Body of pancreas (tissue), 4 donors: Measurements from ENCODE around the gene MCAM. TPM values are rescaled to one million over a fixed set of nuclear protein-coding genes. Genes with fewer than 3 reads are reported as not detected.

Experiments
- ATAC-seq: fragments of 150-250 bp; one replicate; pipeline ENCODE4 v1.9.1; 2016
- DNase-seq, 4 donors: peaks; one replicate each; pipeline ENCODE4 v3.0.0-alpha.2; 2019
- H3K27ac ChIP-seq, 4 donors: fragments of 200-600 bp; sonication (generic); 1 replicate in 3 of 4; 2 replicates in 1 of 4; pipeline versions ENCODE4 v1.5.1 to v1.6.1; 2016 to 2019; ENCODE audit warnings: mild to moderate bottlenecking in 1 of 4, mixed read lengths in 1 of 4, moderate library complexity in 1 of 4
- H3K27me3 ChIP-seq, 2 donors: fragments of 200-600 bp; sonication (generic); one replicate each; pipeline ENCODE4 v1.6.0; 2016; ENCODE audit warnings: mild to moderate bottlenecking in 1 of 2
- H3K36me3 ChIP-seq, 2 donors: fragments of 200-600 bp; sonication (generic); replicated peaks in 1 of 2; 2 replicates each; pipeline ENCODE4 v1.5.1; 2016; ENCODE audit warnings: low read depth in 2 of 2; ENCODE audit not compliant: insufficient read depth in 1 of 2
- H3K4me1 ChIP-seq: fragments of 200-600 bp; sonication (generic); one replicate; pipeline ENCODE4 v1.6.0; 2016
- H3K4me3 ChIP-seq, 2 donors: fragments of 200-600 bp; sonication (generic); 1 replicate in 1 of 2; 2 replicates in 1 of 2; pipeline ENCODE4 v1.5.1; 2016 to 2019
- H3K9me3 ChIP-seq, 3 donors: fragments of 200-600 bp; sonication (generic); 1 replicate in 2 of 3; 2 replicates in 1 of 3; pipeline ENCODE4 v1.5.1; 2016
- CTCF ChIP-seq, 7 experiments: fragments of 450-650 bp in 4 of 7; fragments of 200-600 bp in 3 of 7; sonication (generic) in 3 of 7; IDR thresholded peaks; one replicate each; pipeline ENCODE4 v1.5.1; 2016 to 2019; ENCODE audit warnings: antibody characterized with exemption in 7 of 7
- POLR2A ChIP-seq, 3 donors: fragments of 450-650 bp; IDR thresholded peaks; one replicate each; pipeline ENCODE4 v1.6.1; 2016; ENCODE audit warnings: antibody characterized with exemption in 3 of 3, mild to moderate bottlenecking in 2 of 3
- WGBS, 2 donors: methylation state at CpG; one replicate each; pipeline ENCODE4 v1.1.5; 2017; 5-methylcytosine and 5-hydroxymethylcytosine counted together
- intact Hi-C: fragments of 100-400 bp; cut with DNase I; formaldehyde crosslinking; loops from one replicate; pipeline ENCODE4 v1.15.1; 2023
- total RNA-seq, 2 donors: library from RNA; depleted of rRNA; stranded (reverse); fragments of >200 nt; gene quantifications; one replicate each; pipeline ENCODE4 v1.1.0, GENCODE V29; 2016

The MCAM gene
- total RNA-seq, 2 donors from 2014 or later = 75.0 to 205 TPM

DNA sequence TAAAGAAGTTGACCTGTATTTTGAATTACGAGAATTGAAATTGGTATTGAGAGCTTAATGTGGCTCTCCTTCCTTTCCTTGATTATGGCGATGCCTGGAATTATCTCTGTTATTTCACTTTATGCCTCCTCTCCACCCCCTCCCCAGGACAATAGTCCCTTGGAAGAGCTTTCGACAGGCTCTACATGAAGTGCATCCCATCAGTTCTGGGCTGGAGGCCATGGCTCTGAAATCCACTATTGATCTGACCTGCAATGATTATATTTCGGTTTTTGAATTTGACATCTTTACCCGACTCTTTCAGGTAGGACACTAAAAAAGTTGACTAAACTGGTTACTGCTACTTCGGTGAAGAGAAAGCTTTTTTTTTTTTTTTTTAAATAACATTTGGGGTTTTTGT lies 43.2 kb downstream of the MCAM start:
- WGBS, 2 donors = 94 to 95% methylated on average over 6 of the region's 6 CpGs
- DNase-seq (no peak), ATAC-seq (no peak)
- Histone ChIP-seq H3K4me3 (no peak overlapping the region), H3K9me3 (no peaks in the 10 kb centered on the region), H3K27ac (no peak overlapping the region), H3K27me3 (no peaks in the 10 kb centered on the region), H3K36me3 (peaks cover 4 to 7% of the 10 kb centered on the region in 2 donors), H3K4me1 (no peaks in the 10 kb centered on the region)
- no peak for TF ChIP-seq POLR2A (IDR thresholded peaks at IDR 0.05)
- TF ChIP-seq CTCF (IDR thresholded peaks at IDR 0.05) = no peak
- intact Hi-C loops = no loop called here

GRCh38 chr11:119267645-119268044 lies 49.3 kb downstream of the MCAM start:
- DNase-seq = no peak
- intact Hi-C loops = no loop called here
- no peaks in the 10 kb centered on the region for H3K36me3 ChIP-seq
- H3K27ac ChIP-seq = no peak overlapping the region
- H3K27me3 ChIP-seq = no peaks in the 10 kb centered on the region
- WGBS, 2 donors = 82 to 83% methylated on average over 5 of the region's 5 CpGs
- peaks cover 15% of the 10 kb centered on the region for H3K4me1 ChIP-seq
- H3K4me3 ChIP-seq = no peak overlapping the region
- ATAC-seq = no peak
- no peaks in the 10 kb centered on the region for H3K9me3 ChIP-seq
- TF ChIP-seq CTCF (IDR thresholded peaks at IDR 0.05) (no peak), POLR2A (IDR thresholded peaks at IDR 0.05) (no peak)

GRCh38 chr11:119266517-119267255 lies 50.2 kb downstream of the MCAM start:
- 83 to 85% methylated on average over 7 of the region's 7 CpGs for WGBS, 2 donors
- TF ChIP-seq POLR2A (IDR thresholded peaks at IDR 0.05) (no peak), CTCF (IDR thresholded peaks at IDR 0.05) (no peak)
- ATAC-seq = no peak
- Histone ChIP-seq H3K27ac (no peak overlapping the region), H3K36me3 (no peaks in the 10 kb centered on the region), H3K4me1 (peaks cover 17% of the 10 kb centered on the region), H3K27me3 (no peaks in the 10 kb centered on the region), H3K4me3 (no peak overlapping the region), H3K9me3 (no peaks in the 10 kb centered on the region)
- intact Hi-C loops = no loop called here
- no peak for DNase-seq

GRCh38 chr11:119266063-119266462 lies 50.9 kb downstream of the MCAM start:
- H3K9me3 ChIP-seq = no peaks in the 10 kb centered on the region
- ATAC-seq (no peak), DNase-seq (no peak)
- no peaks in the 10 kb centered on the region for H3K27me3 ChIP-seq
- no peaks in the 10 kb centered on the region for H3K36me3 ChIP-seq
- peaks cover 17% of the 10 kb centered on the region for H3K4me1 ChIP-seq
- no peak overlapping the region for H3K4me3 ChIP-seq
- no peak overlapping the region for H3K27ac ChIP-seq
- 74 to 89% methylated on average over 3 of the region's 3 CpGs for WGBS, 2 donors
- intact Hi-C loops = no loop called here
- TF ChIP-seq POLR2A (IDR thresholded peaks at IDR 0.05) (no peak), CTCF (IDR thresholded peaks at IDR 0.05) (no peak)

DNA sequence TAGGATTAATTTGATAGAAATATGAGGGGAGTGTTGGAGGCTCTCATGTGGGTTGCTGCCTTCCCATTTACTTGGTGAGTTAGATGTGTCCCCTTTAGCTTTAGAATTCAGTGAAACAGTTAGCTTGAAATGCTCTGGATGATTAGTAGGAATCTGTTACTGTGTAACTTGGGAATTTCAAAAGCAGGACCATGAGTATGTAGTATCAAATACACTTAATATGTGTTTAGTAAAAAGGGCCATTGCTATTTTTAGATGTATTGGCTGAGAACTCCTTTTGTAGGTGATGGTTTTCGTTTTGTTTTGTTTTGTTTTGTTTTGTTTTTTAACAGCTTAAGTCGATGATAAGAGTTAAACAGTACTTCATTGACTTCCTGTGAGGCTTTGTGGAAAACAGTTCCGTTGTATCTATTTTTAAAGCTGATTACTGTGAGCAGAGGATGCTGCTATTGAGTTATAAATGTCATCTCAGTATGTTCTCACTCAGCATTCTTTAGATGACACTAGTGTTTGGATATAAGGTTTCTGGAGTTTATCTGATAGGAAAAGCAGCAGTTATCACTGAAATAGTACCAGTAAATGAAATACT lies 53.5 kb downstream of the MCAM start:
- no peak for TF ChIP-seq POLR2A (IDR thresholded peaks at IDR 0.05)
- intact Hi-C loops = no loop called here
- Histone ChIP-seq H3K27me3 (no peaks in the 10 kb centered on the region), H3K27ac (no peak overlapping the region), H3K36me3 (no peaks in the 10 kb centered on the region), H3K4me1 (peaks cover 17% of the 10 kb centered on the region), H3K9me3 (no peaks in the 10 kb centered on the region), H3K4me3 (no peak overlapping the region)
- 16 to 19% methylated on average over 3 of the region's 3 CpGs for WGBS, 2 donors
- DNase-seq (no peak), ATAC-seq (no peak)
